GM19328 (cell line): ENCODE measurements around the gene NOX3.
"Not testable (repeated sequence)": the region's sequence is repeated elsewhere in the genome, so short reads cannot be mapped to it uniquely, and the experiment has no call there.

Experiments
- ATAC-seq: cut with Tn5 transposase; IDR thresholded peaks from one replicate; pipeline ENCODE4 v1.9.1; 2021; ENCODE audit warnings: mild to moderate bottlenecking, moderate library complexity; ENCODE audit not compliant: unreplicated experiment

NOX3 gene, protein sequence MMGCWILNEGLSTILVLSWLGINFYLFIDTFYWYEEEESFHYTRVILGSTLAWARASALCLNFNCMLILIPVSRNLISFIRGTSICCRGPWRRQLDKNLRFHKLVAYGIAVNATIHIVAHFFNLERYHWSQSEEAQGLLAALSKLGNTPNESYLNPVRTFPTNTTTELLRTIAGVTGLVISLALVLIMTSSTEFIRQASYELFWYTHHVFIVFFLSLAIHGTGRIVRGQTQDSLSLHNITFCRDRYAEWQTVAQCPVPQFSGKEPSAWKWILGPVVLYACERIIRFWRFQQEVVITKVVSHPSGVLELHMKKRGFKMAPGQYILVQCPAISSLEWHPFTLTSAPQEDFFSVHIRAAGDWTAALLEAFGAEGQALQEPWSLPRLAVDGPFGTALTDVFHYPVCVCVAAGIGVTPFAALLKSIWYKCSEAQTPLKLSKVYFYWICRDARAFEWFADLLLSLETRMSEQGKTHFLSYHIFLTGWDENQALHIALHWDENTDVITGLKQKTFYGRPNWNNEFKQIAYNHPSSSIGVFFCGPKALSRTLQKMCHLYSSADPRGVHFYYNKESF

DNA sequence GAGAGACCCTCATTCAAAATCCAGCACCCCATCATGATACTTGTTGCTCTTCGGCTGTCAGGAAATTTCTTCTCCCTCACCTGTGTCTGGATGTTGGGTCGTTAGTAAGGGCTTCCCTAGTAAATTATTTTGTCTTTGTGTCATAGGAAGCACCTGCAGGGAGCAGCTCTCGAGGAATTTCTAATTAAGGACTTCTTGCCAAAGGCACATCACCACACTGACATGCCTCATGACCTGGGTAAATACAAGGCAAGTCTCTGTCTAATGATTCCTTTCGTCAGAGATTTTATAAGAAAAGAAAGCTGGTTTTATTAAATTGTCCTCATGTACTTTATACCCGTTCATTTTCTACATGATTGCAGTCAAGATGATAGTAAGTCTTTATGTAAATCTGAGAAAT is at the start of gene NOX3:
NOX3 (minus strand) TSS at position 74 of the 400 bp plus-strand sequence; CDS start at position 35, 39 bp downstream.
- ATAC-seq = no peak

DNA sequence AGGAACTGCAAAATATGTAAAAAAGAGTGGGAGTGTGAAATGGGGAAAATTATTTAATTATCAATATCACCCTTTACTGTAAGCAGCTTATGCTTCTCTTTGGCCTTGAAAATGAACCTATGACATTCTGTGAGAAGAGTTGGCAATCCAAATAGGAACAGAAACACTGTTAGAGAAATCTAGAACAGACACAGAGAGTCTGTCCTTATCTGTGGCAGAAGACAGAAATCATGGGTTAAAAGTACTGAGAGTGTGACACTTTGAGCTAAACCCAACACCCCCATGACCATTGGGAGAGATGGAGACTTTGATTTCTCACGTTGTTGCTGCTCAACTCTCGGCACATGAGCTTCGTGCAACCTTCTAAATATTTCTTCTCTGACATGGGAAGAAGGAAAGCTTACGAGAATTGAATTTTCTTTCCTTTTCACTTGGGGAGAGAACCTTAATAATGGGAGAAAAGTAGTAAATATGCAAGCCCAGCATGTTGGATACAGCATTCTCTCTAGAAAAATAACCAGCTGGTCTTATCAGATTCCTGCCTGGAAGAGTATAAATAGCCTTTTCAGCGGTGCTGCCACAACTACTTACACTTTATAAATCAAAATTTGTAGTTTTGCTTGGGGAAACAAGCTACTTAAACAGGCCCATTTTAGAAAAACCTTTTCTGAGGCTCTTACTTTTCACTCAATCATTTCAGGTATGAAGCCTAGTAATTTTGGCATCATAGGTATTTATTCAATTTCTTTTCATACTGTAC is 49.4 kb upstream of the NOX3 start:
- ATAC-seq = no peak

DNA sequence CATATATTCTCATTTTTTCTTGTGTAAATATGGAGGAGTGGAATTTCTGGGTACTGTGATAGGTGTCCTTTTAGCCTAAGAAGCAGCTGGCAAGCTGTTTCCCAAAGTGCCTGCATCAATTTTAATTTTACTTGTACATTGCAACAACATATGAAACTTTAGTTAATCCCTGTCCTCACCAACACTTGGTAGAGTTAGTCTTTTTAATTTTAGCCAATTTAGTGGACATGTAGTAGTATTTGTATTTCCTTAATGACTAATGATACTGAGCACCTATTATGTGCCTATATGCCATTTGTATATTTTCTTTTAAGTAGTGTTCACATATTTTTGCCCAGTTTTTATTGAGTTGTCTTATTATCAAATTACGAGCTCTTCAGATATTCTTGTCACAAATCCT is 46.8 kb upstream of the NOX3 start:
- ATAC-seq = no peak

DNA sequence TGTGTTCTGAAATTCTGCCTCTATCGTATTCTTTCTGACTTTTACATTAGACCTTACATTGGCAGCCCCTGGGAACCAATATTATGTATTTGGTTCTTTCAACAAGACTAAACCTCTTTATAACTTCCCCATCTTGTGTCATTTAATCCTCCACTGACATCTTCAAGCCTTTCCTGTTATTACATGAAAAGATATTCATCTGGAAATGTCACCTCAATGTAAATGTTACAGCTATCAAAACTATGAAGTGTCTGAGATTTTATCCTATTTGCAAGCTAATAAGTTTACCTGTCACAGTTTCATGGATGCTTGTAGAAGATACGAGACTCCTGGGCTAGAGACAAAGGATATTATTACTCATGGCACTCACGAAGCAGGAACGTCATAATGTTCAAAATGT is 43.9 kb upstream of the NOX3 start:
- ATAC-seq = no peak

DNA sequence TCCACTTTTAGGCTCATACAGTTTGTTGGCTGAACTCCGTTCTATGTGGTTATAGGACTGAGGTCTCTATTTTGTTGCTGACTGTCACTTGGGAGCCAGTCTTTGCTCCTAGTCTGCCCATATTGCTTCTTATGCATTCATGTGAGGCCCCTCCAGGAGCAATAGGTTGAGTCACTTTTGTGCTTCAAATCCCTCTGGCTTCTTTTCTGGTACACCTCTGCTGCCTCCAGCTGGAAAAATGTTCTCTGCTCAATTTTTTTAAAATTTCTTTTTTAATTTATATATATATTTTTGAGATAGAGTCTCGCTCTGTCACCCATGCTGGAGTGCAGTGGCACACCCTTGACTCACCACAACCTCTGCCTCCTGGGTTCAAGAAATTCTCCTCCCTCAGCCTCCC is 42.7 kb upstream of the NOX3 start:
- no peak for ATAC-seq

DNA sequence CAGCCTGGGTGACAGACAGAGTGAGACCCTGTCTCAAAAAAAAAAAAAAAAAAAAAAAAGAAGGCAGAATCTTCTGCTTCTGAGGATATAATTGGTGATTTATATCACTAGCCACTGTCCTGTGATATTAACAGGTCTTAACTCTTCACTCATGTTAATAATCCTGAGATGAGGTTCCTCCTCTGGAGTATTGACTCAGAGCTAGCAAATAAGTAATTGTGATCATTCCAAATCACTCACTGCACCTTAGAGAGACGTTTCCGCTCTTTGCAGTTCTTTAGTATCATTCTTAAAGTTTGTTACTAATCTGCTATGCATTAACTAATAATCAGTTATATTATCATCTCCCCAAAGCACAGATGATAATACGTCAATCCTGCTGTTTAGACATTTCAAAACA is 41.6 kb upstream of the NOX3 start:
- no peak for ATAC-seq

DNA sequence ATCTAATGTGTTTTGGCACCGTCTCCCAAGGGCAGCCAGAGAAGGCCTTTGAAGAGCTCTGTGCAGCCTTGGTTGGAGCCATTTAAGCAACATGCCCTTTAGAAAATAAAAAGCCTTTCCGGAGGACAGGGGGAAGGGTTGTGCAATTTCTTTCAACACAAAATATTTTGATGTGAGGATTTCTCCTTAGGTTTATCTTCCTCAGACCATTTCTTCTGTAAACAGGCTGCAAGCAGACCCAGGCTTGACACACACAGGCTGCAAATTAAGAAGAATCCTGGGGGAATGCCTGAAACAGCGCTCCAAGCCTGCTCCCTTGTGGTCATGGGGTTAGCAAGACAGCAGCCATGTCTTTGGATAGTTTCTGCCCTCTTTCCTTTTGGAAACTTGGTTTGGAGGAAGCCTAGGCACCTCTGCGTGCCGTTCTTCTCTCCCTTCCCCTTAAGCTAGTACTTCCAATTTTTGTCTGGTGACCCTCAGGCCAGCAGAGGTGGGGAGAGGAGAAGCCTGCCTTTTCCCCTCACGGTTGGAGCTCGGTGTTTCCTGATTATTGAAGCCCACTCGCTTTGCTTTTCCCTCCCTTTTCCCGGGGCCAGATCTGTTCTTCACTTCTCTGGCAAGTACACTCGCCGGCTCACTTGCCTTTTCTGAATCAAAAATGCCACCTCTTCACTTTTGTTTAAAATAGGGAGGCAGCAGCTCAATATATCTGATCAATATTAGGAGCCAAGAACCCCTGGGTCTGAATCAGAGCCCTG is 39.6 kb upstream of the NOX3 start:
- ATAC-seq = no peak

DNA sequence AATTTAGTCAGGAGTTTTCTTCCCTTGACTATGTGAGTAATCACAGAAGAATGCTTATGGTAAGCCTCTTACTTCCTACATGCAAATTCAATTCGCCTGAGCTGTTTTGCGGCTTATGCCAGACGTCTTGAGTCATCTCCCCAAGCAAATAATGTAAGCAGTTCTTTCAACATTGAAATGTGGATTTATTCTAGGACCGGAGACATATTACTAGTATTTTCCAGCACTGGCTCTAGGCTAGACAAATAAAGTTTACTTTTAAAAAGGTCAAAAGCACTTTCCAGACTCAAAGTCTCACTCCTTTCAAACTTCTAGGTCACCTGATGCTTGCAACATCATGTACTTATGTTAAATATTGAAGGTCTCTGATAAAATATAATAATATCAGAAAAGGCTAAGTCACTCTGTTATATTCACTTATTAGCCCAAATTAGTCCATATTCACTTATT is 38.1 kb upstream of the NOX3 start:
- ATAC-seq = peak; percentile 97

DNA sequence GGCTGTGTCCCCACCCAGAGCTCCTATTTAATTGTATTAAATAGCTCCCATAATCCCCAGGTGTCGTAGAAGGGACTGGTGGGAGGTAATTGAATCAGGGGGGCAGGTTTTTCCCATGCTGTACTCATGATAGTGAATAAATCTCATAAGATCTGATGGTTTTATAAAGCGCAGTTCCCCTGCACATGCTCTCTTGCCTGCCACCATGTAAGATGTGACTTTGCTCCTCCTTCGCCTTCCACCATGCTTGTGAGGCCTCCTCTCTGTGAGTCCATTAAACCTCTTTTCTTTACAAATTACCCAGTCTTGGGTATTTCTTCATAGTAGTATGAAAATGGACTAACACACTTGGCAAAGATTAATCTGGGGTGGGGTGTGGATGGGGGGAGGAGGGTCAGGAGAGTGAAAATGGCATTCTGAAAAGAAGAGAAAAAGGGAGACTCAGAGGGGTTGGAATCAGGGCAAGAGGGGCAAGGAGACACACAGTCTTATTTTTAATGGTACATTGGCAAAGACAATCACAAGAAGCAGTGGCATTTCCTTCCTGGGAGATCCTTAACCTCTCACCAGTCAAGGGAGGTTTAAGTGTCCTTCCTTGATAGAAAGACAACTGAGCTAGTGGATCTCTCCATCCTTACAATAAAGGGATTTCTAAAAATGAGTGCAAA is 37.5 kb upstream of the NOX3 start:
- peak; percentile 27 for ATAC-seq

DNA sequence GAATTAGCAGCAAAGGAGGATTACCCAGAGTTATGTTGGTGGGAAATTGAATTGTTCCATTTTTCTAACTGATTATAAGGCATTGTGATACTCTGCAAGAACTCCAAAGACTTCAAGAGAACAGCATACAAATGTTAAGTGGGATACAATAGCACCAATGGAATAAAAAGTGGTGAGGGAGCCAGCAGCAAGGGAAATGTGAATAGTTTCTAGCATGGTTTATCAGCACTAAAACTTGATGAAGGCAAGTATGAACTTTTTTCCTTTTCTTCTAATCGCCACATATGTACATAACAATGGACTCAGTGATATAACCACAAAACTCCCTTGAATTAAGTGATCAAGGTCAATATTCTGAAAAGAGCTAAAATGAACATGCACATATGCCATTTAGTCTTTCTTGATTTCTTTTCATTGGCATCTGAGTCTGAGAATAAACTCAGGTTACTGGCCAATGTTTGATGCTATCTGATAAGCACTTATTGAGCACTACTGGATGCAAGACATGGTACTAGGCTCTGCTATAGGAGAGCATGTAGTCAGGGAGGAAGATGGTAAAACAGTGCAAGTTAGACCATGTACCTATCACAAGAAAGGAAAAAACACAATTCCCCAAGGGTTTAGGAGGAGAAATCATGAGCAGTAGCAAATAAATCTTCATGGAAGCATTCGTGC is 36.6 kb upstream of the NOX3 start:
- ATAC-seq = no peak

DNA sequence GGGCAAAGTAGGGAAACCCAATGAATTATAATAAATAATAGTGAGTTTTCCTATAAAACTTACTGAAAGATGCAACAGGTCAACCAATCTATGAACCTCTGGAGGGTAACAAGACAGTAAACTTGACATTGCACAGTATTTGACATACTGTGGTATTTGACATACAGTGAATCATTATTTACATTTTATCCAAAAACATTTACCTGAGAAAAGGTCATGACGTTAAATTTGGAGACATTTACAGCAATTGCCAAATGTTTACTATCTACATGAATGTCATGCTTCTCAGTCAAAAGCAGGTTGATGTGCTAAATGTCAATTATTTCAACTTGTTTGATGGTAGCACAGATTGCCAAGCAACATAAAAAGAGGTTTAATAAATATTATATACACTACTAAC is 35.8 kb upstream of the NOX3 start:
- ATAC-seq = no peak

DNA sequence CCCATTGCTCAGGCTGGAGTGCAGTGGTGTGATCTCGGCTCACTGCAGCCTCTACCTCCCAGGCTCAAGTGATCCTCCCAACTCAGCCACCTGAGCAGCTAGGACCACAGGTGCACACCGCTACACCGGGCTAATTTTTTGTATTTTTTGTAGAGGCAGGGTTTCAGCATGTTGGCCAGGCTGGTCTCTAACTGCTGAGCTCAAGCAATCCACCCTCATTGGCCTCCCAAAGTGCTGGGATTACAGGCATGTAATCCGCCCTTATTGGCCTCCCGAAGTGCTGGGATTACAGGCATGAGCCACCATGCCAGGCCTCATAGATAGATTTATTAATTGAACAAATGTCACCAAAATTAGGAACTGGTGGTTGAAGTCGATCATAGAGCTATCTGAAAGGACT is 32.6 kb upstream of the NOX3 start:
- not testable (repeated sequence) for ATAC-seq

DNA sequence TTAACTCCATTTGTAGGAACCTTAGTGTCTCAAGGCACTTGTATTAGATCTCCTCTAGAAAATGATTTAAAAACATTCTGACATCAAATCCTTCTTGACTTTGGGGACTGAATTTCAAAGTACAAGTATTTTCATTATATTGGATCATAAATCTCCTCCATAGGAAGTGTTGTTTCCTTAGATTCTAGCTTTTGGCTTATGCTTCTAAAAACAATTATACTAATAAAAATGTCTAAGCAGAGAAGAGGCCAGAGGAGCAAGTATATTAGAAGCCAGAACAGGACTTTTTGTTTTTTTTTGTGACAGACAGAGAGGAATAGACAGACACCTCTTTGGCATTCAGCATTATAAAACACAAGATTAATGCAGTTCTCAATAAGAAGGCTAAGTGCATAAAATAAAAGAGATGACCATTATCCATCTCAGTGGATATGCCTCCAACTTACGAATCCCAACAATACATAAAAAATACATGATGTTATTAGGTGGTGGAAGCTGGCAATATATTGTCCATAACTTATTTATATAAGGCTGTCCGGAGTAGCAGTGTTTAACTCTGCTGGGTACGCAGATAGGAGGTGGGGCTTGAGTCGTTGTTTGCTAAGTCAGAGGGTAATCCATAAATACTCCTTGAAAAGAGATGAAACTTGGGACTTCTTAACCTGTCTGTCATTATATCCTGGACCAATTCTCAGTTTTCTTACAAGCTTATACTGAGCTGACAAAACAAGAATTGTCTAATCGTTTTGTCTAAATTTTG is 31.9 kb upstream of the NOX3 start:
- ATAC-seq = no peak

DNA sequence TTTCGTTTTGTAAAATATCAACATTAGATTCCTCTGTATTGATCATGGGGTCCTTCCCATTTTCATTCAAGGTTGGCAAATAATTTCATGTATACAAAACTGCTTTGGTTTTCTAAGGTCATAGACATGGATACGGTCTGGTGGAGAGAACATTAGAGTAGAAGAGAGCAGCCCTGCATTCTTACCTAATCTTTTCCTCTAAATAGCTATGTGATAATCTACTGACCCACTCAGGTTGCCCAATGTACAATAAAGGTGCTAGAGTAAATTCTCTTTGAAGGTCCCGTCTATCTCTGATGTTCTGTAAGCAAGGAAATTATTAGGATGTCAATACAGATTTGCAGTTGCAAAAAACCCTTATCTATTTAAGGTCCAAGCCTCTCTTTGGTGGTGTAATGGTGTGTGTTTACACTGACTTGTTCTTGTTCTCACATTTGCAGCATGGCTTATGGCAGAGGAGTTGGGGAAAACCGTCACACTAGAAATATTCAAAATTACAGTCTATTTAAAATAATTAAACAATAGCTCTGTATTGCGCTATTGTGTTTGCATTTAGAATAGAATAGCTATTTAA is 31.2 kb upstream of the NOX3 start:
- no peak for ATAC-seq

DNA sequence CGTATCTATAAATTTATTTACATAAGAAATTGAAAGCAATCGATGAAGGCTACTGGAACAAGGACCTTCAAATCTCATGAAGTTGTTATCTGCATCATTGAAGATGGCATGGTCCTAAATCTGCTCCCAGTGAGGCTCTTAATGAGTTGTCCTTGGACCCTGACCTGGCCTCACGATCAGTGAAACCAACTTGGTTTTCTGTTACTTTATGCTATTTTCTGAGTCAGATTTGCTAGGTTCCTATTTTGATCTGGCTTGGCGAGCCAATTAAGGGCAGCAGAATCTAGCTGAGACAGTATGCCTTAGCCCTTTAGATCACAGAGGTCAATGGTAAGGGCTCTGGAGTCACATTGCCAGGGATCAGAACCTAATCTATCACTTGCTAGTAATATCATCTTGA is 30.1 kb upstream of the NOX3 start:
- ATAC-seq = no peak

DNA sequence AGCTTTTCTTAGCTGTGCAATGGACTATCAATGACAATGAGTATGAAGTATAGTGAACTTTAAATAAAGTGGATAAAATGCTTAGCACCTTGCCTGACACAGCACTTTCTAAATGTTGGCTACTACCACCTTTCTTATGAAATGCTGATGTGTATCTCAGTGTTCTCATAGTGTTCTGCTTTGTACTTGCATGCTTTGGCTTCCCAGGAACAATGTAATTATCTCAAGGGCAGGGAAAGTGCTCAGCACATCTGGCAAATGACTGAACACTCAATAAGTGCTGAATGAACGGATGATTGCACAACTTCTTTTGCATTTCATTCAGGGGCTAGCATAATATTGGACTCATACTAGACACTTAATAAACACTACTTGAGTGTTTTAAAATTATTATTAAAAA is 28.2 kb upstream of the NOX3 start:
- ATAC-seq = no peak

DNA sequence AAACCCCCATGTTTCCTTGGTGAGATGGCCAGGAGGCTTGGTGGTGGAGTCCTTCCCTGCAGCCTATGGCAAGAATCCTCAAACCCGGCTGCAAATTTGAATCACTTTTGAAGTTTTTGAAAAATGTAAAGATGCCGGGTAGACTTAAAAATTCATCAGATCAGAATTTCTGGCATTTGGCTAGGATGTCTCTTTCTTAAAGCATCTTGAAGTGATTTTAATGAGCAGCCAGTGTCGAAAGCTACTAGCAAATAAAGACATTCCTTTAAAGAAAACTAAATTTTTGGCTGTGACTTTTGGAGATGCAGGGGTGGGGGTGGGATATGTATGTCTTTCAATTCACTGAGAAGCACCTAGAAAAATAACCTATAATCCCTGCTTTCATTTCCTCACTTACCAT is 25.6 kb upstream of the NOX3 start:
- no peak for ATAC-seq

DNA sequence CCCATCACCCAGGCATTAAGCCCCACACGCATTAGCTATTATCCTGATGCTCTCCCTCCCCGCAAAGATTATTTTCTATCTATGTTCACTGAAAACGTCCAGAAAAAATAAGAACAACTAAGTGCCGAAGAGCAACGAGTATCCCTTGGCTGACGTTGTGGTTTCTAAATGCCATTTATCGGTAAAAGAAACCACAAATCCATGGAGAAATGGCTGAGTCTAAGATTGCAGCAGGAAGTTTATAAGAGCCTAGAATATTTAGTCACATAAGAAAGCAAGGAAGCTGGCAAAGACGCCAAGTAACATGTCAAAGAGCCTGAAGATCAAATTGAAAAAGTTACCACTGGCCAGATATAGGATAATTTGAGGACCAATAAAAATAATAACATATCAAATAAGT is 18.1 kb upstream of the NOX3 start:
- no peak for ATAC-seq

DNA sequence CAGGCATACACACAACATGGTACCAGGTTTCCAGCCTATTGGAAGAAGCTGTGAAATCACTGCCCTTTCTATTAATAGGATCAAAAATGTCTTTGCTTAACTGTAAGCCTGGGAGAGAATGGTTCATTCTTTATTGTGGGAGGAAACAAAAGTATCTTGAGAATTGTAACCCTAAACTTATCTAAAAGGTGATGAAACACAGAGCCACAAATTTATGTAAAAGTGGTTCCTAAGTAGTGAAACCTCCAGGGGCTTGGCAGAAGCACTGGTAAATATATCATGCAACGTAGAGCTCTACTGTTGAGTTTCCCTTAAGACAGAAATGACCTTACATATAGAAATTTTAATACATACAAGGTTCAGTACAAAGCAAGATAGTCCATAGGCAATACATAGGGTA is 17.2 kb upstream of the NOX3 start:
- ATAC-seq = no peak
